SU-DHL-6 (cell line): ENCODE measurements around the gene ITGA8.

ENCODE experiments used
- H2AFZ ChIP-seq: fragments of 200-600 bp; sonication (generic); 2 replicates; pipeline ENCODE4 v1.6.1; 2014; ENCODE audit warnings: low read depth, mild to moderate bottlenecking, moderate library complexity, mixed read lengths, antibody characterized with exemption, low read length; ENCODE audit not compliant: severe bottlenecking
- H3F3A ChIP-seq: fragments of 200-600 bp; shearing (Covaris generic); 2 replicates; pipeline ENCODE4 v1.6.0; 2016; ENCODE audit warnings: antibody characterized with exemption, mild to moderate bottlenecking; ENCODE audit not compliant: insufficient read depth
- H3K27ac ChIP-seq: fragments of 200-600 bp; sonication (generic); 2 replicates; pipeline ENCODE4 v1.5.1; 2016; ENCODE audit warnings: low read depth, mild to moderate bottlenecking, low read length, moderate library complexity, mixed read lengths
- H3K27me3 ChIP-seq: fragments of 200-600 bp; sonication (generic), shearing (Covaris generic); 2 replicates; pipeline ENCODE4 v1.6.0; 2014; ENCODE audit warnings: mild to moderate bottlenecking, low read length
- H3K36me3 ChIP-seq: fragments of 200-600 bp; sonication (generic); 2 replicates; pipeline ENCODE4 v1.6.1; 2014; ENCODE audit warnings: mild to moderate bottlenecking, low read length, mixed read lengths
- H3K4me2 ChIP-seq: fragments of 300-600, 200-600 bp; shearing (Covaris generic), sonication (generic); 2 replicates; pipeline ENCODE4 v1.6.0; 2014; ENCODE audit warnings: low read length, low read depth, mild to moderate bottlenecking; ENCODE audit not compliant: poor library complexity, severe bottlenecking
- H3K4me3 ChIP-seq: fragments of 200-600 bp; sonication (generic); 2 replicates; pipeline ENCODE4 v1.5.1; 2014; ENCODE audit warnings: antibody characterized with exemption, low read length, mild to moderate bottlenecking, mixed read lengths; ENCODE audit not compliant: insufficient read depth, poor library complexity, severe bottlenecking
- H3K79me2 ChIP-seq: fragments of 200-600 bp; sonication (generic); 2 replicates; pipeline ENCODE4 v1.6.1; 2014; ENCODE audit warnings: mild to moderate bottlenecking, low read length, moderate library complexity; ENCODE audit not compliant: insufficient read depth
- H3K9ac ChIP-seq: fragments of 200-600 bp; sonication (generic); 2 replicates; pipeline ENCODE4 v1.7.0; 2014; ENCODE audit warnings: mild to moderate bottlenecking, low read length
- H3K9me2 ChIP-seq: fragments of 200-600 bp; sonication (generic); replicated peaks from 2 replicates; pipeline ENCODE4 v1.6.1; 2014; ENCODE audit warnings: low read length; ENCODE audit not compliant: insufficient read depth
- H3K9me3 ChIP-seq: fragments of 200-600 bp; sonication (generic); 2 replicates; pipeline ENCODE4 v1.6.1; 2014; ENCODE audit warnings: low read length, mixed read lengths; ENCODE audit not compliant: insufficient read depth
- H4K20me1 ChIP-seq: fragments of 200-600 bp; sonication (generic); 2 replicates; pipeline ENCODE4 v1.6.1; 2014; ENCODE audit warnings: low read depth, mild to moderate bottlenecking, antibody characterized with exemption, low read length, moderate library complexity, mixed read lengths
- CTCF ChIP-seq: fragments of 200-600 bp; sonication (generic); IDR thresholded peaks from one replicate; pipeline ENCODE4 v1.5.1; 2017; ENCODE audit warnings: antibody characterized with exemption, mild to moderate bottlenecking, low read length, moderate library complexity; ENCODE audit not compliant: insufficient read depth, poor library complexity, severe bottlenecking
- EZH2phosphoT487 ChIP-seq: fragments of 200-600 bp; sonication (generic), shearing (Covaris generic); conservative IDR thresholded peaks from 2 replicates; pipeline ENCODE4 v1.6.1; 2018; ENCODE audit warnings: mild to moderate bottlenecking, antibody characterized with exemption, low read length, moderate library complexity, mixed read lengths

The ITGA8 gene

DNA sequence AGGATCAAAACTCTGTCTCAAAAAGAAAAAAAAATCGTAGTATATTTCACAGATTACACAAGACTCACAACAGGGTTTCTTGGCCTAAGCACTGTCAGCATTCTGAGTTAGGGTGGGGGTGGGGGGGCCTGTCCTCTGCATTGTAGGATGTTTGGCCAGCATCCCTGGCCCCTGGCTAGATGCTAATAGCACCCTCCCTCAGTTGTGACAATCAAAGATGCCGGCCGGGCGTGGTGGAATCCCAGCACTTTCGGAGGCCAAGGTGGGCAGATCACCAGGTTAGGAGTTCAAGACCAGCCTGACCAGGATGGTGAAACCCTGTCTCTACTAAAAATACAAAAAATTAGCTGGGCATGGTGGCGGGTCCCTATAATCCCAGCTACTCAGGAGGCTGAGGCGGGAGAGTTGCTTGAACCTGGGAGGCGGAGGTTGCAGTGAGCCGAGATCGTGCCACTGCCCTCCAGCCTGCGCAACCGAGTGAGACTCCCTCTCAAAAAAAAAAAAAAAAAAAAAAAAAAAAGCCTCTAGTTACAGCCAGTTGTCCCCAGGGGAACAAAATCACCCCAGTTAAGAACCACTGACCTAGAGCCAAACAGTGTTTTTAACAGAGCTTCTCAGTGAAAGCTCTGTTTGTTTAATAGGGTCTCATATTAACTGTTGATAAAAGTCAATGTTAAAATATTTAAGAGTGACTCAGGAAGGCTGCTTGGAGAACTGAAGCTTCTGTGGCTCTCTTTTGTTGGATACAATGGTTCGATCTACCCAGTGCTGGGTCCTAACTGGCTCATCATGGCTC, 187.6 kb downstream of the ITGA8 start:
- Histone ChIP-seq H3K79me2 (no peaks in the 10 kb centered on the region), H3K4me2 (no peak overlapping the region), H3K9me3 (no peaks in the 10 kb centered on the region), H3K27me3 (no peaks in the 10 kb centered on the region), H3K9ac (no peak overlapping the region), H3K36me3 (no peaks in the 10 kb centered on the region), H3K4me3 (no peak overlapping the region), H2AFZ (no peak overlapping the region), H3K27ac (no peak overlapping the region), H3K9me2 (no peaks in the 10 kb centered on the region), H3F3A (no peaks in the 10 kb centered on the region), H4K20me1 (no peaks in the 10 kb centered on the region)
- no peak for TF ChIP-seq EZH2phosphoT487
- no peak for TF ChIP-seq CTCF

DNA sequence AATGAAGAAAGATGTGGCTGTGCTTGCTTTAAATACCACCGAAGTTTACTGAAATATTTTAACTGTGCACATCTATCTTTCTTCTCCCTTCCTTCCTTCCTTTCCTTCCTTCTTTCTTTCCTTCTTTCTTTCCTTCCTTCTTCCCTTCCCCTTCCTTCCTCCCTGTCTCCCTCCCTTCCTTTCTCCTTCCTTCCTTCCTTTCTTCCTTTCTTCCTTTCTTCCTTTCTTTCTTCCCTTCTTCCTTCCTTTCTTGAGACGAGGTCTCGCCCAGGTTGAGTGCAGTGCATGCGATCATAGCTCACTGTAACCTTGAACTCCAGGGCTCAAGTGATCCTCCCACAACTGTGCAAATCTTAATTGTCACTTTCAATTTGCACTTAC, 190.9 kb downstream of the ITGA8 start:
- Histone ChIP-seq H3F3A (no peaks in the 10 kb centered on the region), H3K9me2 (no peaks in the 10 kb centered on the region), H3K36me3 (no peaks in the 10 kb centered on the region)

GRCh38 chr10:15526754-15527153, 193.0 kb downstream of the ITGA8 start:
- no peak overlapping the region for H3K27ac ChIP-seq
- no peak overlapping the region for H3K4me2 ChIP-seq
- H3K79me2 ChIP-seq: no peaks in the 10 kb centered on the region
- no peaks in the 10 kb centered on the region for H3K36me3 ChIP-seq
- H4K20me1 ChIP-seq: no peaks in the 10 kb centered on the region
- TF ChIP-seq EZH2phosphoT487: no peak
- H3K27me3 ChIP-seq: no peaks in the 10 kb centered on the region
- H3K9me3 ChIP-seq: no peaks in the 10 kb centered on the region
- no peak overlapping the region for H3K9ac ChIP-seq
- no peak overlapping the region for H2AFZ ChIP-seq
- H3K4me3 ChIP-seq: no peak overlapping the region
- no peaks in the 10 kb centered on the region for H3K9me2 ChIP-seq
- no peaks in the 10 kb centered on the region for H3F3A ChIP-seq

More for the DNA sequence above, 190.9 kb downstream of the ITGA8 start:
- Histone ChIP-seq H3K9ac (no peak overlapping the region), H3K27me3 (no peaks in the 10 kb centered on the region), H3K27ac (no peak overlapping the region), H3K79me2 (no peaks in the 10 kb centered on the region), H4K20me1 (no peaks in the 10 kb centered on the region), H2AFZ (no peak overlapping the region), H3K4me2 (no peak overlapping the region), H3K4me3 (no peak overlapping the region), H3K9me3 (no peaks in the 10 kb centered on the region)
- TF ChIP-seq EZH2phosphoT487: no peak
- no peak for TF ChIP-seq CTCF

DNA sequence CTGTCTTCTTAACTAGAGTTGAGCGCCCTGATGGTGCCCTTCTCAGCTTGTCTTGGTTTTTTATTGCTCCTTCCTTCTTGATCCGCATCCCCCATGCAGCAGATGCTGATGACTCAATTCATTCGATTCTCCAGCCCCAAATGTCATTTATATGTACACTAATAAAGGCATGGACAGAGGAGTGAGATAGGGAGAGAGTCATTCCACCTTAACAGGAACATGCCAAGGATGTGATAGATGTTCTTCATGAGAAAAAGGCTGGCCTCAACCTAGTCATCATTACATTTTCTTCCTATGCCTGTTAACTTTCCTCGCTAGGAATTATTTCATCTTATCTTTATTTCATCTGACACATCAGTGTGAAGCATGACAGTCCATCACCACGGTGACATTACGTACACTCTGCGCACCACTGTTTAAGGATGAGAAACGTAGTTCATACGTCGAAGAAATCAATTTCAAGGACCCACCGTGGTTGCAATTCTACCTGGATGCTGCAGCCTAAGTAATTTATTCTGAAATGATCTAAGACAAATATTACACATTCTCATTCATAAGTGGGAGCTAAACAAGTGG, 198.3 kb downstream of the ITGA8 start:
- H3K9me2 ChIP-seq: no peaks in the 10 kb centered on the region

More for the DNA sequence above, 198.3 kb downstream of the ITGA8 start:
- Histone ChIP-seq H3K27me3 (no peaks in the 10 kb centered on the region), H4K20me1 (no peaks in the 10 kb centered on the region), H3K36me3 (no peaks in the 10 kb centered on the region), H3K27ac (no peak overlapping the region), H3K4me2 (no peak overlapping the region), H2AFZ (no peak overlapping the region), H3K9ac (no peak overlapping the region), H3K4me3 (no peak overlapping the region), H3K9me3 (no peaks in the 10 kb centered on the region), H3F3A (no peaks in the 10 kb centered on the region), H3K79me2 (no peaks in the 10 kb centered on the region)
- TF ChIP-seq EZH2phosphoT487 (no peak), CTCF (no peak)
